Esophagus squamous epithelium (tissue), 5 donors: ENCODE results near the gene COL16A1. TPM values are rescaled to one million over a fixed set of nuclear protein-coding genes. Genes with fewer than 3 reads are reported as not detected.
A peak's percentile ranks its signal among the peaks of the same experiment; 100 is the strongest.

Experiments used
- DNase-seq: peaks from one replicate; lab custom pipeline; 2025; lab: John Stamatoyannopoulos, UW
- H3K27ac ChIP-seq, 4 donors: fragments of 200-600 bp; sonication (generic); one replicate each; pipeline ENCODE4 v1.5.1; 2016 to 2019; ENCODE audit warnings: mild to moderate bottlenecking in 1 of 4
- H3K27me3 ChIP-seq, 4 donors: fragments of 200-600 bp; sonication (generic); 1 replicate in 3 of 4; 2 replicates in 1 of 4; pipeline versions ENCODE4 v1.5.1 to v1.6.0; 2017 to 2021; ENCODE audit warnings: antibody characterized with exemption in 1 of 4
- H3K36me3 ChIP-seq, 3 donors: fragments of 200-600 bp; sonication (generic); one replicate each; pipeline ENCODE4 v1.5.1; 2016 to 2019
- H3K4me1 ChIP-seq, 3 donors: fragments of 200-600 bp; sonication (generic); one replicate each; pipeline ENCODE4 v1.5.1; 2017 to 2019
- H3K4me3 ChIP-seq, 4 donors: fragments of 200-600 bp; sonication (generic); 1 replicate in 3 of 4; 2 replicates in 1 of 4; pipeline ENCODE4 v1.5.1; 2016 to 2019; ENCODE audit warnings: mild to moderate bottlenecking in 2 of 4, moderate library complexity in 1 of 4
- H3K9me3 ChIP-seq, 3 donors: fragments of 200-600 bp; sonication (generic); one replicate each; pipeline ENCODE4 v1.5.1; 2016 to 2019
- CTCF ChIP-seq, 6 experiments: fragments of 450-650 bp in 4 of 6; fragments of 200-600 bp in 2 of 6; sonication (generic) in 2 of 6; IDR thresholded peaks; one replicate each; pipeline ENCODE4 v1.5.1; 2016 to 2019; ENCODE audit warnings: antibody characterized with exemption in 6 of 6, mild to moderate bottlenecking in 4 of 6, moderate library complexity in 4 of 6
- POLR2A ChIP-seq, 4 donors: fragments of 450-650 bp; IDR thresholded peaks; one replicate each; pipeline ENCODE4 v1.6.1; 2017; ENCODE audit warnings: antibody characterized with exemption in 4 of 4, mild to moderate bottlenecking in 4 of 4, moderate library complexity in 3 of 4
- WGBS, 2 donors: methylation state at CpG; one replicate each; pipeline ENCODE4 v1.1.5; 2018; 5-methylcytosine and 5-hydroxymethylcytosine counted together
- intact Hi-C: fragments of 100-400 bp; cut with DNase I; formaldehyde crosslinking; loops from one replicate; pipeline ENCODE4 v1.15.0; 2022
- total RNA-seq, 4 donors: library from RNA; depleted of rRNA; stranded (reverse); fragments of >200 nt; gene quantifications; one replicate each; pipeline ENCODE4 v1.1.0, GENCODE V29; 2016
- donor health status: DM: yes; HTN: yes; CAD: no.

The COL16A1 gene
- total RNA-seq, 4 donors from 2014 or later = 8.8 to 35.5 (median 16.4) TPM

- WGBS, 2 donors = 92% methylated on average over 7 of the region's 9 CpGs; no CpG with 5 or more reads in 1 of the 2 donors
- intact Hi-C loops = no loop called here
- DNase-seq = no peak
- TF ChIP-seq POLR2A (IDR thresholded peaks at IDR 0.05) = no peak
- no peak for TF ChIP-seq CTCF (IDR thresholded peaks at IDR 0.05)
- Histone ChIP-seq H3K36me3 (no peaks in the 10 kb centered on the region), H3K4me3 (no peak overlapping the region), H3K27ac (peak overlapping the region in 1 of 4 donors; percentile 29), H3K27me3 (no peaks in the 10 kb centered on the region), H3K9me3 (no peaks in the 10 kb centered on the region), H3K4me1 (peaks cover 15 to 46% (median 22%) of the 10 kb centered on the region in 3 donors)
Measured at GRCh38 chr1:31673433-31673832, 30.4 kb downstream of the COL16A1 start.

GRCh38 chr1:31672986-31673385, 30.8 kb downstream of the COL16A1 start:
- Histone ChIP-seq H3K27me3 (no peaks in the 10 kb centered on the region), H3K9me3 (no peaks in the 10 kb centered on the region), H3K27ac (peak overlapping the region in 3 of 4 donors; percentile 19 to 45 (median 29)), H3K4me3 (no peak overlapping the region), H3K36me3 (no peaks in the 10 kb centered on the region), H3K4me1 (peaks cover 15 to 50% (median 25%) of the 10 kb centered on the region in 3 donors)
- 80% methylated on average over 1 of the region's 13 CpGs; no CpG with 5 or more reads in 1 of the 2 donors for WGBS, 2 donors
- intact Hi-C loops = no loop called here
- TF ChIP-seq CTCF (IDR thresholded peaks at IDR 0.05) = no peak
- TF ChIP-seq POLR2A (IDR thresholded peaks at IDR 0.05) = no peak
- DNase-seq = no peak

- TF ChIP-seq CTCF (IDR thresholded peaks at IDR 0.05) (no peak), POLR2A (IDR thresholded peaks at IDR 0.05) (no peak)
- 66 to 70% methylated on average over 5 of the region's 8 CpGs for WGBS, 2 donors
- H3K27me3 ChIP-seq = no peaks in the 10 kb centered on the region
- H3K36me3 ChIP-seq = no peaks in the 10 kb centered on the region
- H3K27ac ChIP-seq = no peak overlapping the region
- no peak for DNase-seq
- intact Hi-C loops = no loop called here
- H3K4me3 ChIP-seq = no peak overlapping the region
- H3K9me3 ChIP-seq = no peaks in the 10 kb centered on the region
- peaks cover 21 to 63% (median 38%) of the 10 kb centered on the region in 3 donors for H3K4me1 ChIP-seq
Measured at GRCh38 chr1:31671561-31672201, 32.1 kb downstream of the COL16A1 start.

- no peaks in the 10 kb centered on the region for H3K36me3 ChIP-seq
- intact Hi-C loops = no loop called here
- H3K27me3 ChIP-seq = no peaks in the 10 kb centered on the region
- no peaks in the 10 kb centered on the region for H3K9me3 ChIP-seq
- no peak overlapping the region for H3K4me3 ChIP-seq
- DNase-seq = no peak
- H3K27ac ChIP-seq = peak overlapping the region in 3 of 4 donors; percentile 64 to 72 (median 66)
- no peak for TF ChIP-seq POLR2A (IDR thresholded peaks at IDR 0.05)
- H3K4me1 ChIP-seq = peaks cover 26 to 69% (median 44%) of the 10 kb centered on the region in 3 donors
- WGBS, 2 donors = 68 to 80% methylated on average over 1 to 3 of the region's 11 CpGs
Measured at GRCh38 chr1:31671147-31671546, 32.7 kb downstream of the COL16A1 start.

GRCh38 chr1:31670593-31670964, 33.2 kb downstream of the COL16A1 start:
- Histone ChIP-seq H3K9me3 (no peaks in the 10 kb centered on the region), H3K27ac (peak overlapping the region; percentile 35 to 72 (median 65)), H3K27me3 (no peaks in the 10 kb centered on the region), H3K4me1 (peaks cover 28 to 74% (median 48%) of the 10 kb centered on the region in 3 donors), H3K4me3 (peak overlapping the region in 2 of 4 donors; percentile 21 to 46), H3K36me3 (no peaks in the 10 kb centered on the region)
- no peak for DNase-seq
- intact Hi-C loops = no loop called here
- 45 to 60% methylated on average over 6 of the region's 6 CpGs for WGBS, 2 donors
- TF ChIP-seq CTCF (IDR thresholded peaks at IDR 0.05) (no peak), POLR2A (IDR thresholded peaks at IDR 0.05) (no peak)
